Lung microvascular endothelial cell (primary cell): Measurements from ENCODE around the gene CLRN3. TPM values are rescaled to one million over a fixed set of nuclear protein-coding genes. Genes with fewer than 3 reads are reported as not detected.

ENCODE experiments used
- DNase-seq, 2 donors: peaks; one replicate each; pipeline versions ENCODE4 v3.0.0 to v3.0.0-alpha.2; 2010; ENCODE audit warnings: low read depth in 2 of 2
- total RNA-seq: library from RNA; depleted of rRNA; stranded (reverse); fragments of >200 nt; gene quantifications from 2 replicates; pipeline ENCODE4 v1.2.1, GENCODE V29; 2014

Gene CLRN3
- total RNA-seq, 1 donor from 2014 or later, result 0.20 TPM

GRCh38 chr10:127899766-127900387, 7.1 kb upstream of the CLRN3 start:
- peak in 1 of 2 donors; percentile 32 for DNase-seq

DNA sequence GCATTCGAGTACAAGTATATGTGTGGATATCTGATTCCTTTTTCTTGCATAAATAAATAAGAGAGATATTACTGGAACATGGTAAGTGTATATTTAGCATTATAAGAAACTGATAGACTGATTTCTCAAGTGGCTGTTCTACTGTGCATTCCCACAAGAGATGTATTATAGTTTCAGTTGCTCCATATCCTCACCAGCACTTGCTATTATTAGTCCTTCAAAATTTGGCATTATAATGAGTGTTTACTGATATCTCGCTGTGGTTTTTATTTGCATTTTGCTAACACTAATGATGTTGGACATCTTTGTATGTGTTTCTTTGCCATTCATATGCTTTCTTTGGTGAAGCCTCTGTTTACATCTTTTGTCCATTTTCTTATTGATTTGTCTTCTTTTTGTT, 4.4 kb upstream of the CLRN3 start:
- no peak for DNase-seq

- DNase-seq, result no peak
Measured at GRCh38 chr10:127896590-127896989, 3.8 kb upstream of the CLRN3 start.

GRCh38 chr10:127894146-127894545, 1.4 kb upstream of the CLRN3 start:
- DNase-seq, result no peak

DNA sequence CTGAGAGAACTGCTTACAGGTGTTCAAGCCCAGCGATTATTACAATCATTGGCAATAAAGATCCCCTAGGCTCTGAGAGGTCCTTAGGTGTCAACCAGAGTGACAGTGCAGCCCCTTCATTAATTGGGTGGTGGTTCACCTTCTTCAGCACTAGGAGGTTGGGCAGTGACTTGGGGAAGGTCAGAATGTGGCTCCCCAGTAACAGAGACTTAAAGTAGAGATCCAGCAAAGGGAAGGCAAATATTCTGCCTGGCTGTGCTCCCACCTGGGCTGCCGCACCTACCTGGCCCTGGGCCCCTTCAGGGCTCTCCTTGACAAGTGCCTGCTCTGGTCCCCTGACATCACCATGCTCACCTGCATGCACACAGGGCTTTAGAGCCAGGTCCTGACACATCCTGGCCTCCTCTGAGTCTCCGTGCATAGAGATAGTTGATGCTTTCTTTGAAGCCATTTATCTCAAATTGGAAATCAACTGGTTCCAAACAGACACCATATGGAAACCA, 1.9 kb downstream of the CLRN3 start:
- no peak for DNase-seq

GRCh38 chr10:127890216-127890615, 2.5 kb downstream of the CLRN3 start:
- DNase-seq, result no peak

DNA sequence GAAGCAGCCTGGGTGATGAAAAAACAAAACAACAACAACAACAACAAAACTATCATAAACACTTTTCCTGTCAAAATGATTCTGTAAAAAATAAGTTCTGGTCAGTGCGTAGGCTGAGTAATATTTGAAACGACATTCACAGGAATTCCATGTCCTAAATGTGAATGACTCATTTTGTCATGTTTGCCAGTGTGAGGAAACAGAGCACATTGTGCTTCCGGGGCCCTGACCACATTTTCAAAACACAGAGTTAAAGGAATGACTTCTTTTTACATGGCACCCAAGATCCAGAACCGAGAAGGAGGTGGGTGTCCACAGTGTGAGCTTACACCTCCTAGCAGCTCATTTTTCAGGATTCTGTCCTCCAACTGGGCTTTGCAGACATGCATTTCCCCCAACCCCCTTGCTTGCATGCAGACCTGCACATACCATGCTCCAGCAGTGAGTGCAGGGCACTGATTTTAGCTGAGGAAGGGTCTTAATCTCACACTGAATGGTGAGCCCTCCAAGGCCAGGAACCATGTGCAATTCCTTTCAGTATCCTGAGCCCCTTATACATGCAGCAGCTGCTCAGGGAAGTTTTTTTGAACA, 3.0 kb downstream of the CLRN3 start:
- peak; percentile 36 to 68 for DNase-seq

DNA sequence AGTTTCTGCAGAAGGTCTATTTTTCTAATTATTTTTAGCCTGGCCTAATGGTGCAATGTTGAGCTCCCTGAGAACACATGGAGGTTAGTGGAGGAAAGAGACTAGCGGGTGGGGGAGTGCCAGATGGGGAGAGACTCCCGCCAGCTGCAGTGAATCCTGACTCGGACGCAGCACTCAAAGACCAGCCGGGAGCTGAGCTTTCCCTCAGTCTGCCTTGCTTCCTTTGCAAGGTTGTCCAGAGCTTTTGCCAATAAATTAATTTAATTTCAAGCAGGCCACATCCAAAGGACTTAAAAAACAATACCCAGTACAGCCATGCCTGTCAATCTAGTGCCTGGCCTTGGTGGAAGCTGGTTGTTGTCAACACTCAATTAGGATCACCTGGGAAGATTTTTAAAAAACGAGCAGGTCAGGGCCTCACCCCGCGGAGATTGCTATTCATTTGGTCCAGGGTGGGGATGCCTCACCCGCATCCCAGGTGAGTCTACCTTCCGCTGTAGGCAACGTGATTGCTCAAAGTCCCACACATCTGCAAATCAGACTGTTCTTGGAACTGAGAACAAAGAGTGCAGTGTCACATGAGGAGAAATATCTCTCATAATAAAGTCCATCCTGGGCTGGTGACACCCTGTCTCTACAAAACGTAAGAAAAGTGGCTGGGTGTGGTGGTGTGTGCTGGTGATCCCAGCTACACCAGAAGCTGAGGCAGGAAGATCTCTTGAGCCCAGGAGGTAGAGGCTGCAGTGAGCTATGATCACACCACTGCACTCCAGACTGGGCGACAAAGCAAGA, 4.0 kb downstream of the CLRN3 start:
- no peak for DNase-seq

GRCh38 chr10:127887541-127888415, 5.0 kb downstream of the CLRN3 start:
- DNase-seq, result peak; percentile 74 to 81

DNA sequence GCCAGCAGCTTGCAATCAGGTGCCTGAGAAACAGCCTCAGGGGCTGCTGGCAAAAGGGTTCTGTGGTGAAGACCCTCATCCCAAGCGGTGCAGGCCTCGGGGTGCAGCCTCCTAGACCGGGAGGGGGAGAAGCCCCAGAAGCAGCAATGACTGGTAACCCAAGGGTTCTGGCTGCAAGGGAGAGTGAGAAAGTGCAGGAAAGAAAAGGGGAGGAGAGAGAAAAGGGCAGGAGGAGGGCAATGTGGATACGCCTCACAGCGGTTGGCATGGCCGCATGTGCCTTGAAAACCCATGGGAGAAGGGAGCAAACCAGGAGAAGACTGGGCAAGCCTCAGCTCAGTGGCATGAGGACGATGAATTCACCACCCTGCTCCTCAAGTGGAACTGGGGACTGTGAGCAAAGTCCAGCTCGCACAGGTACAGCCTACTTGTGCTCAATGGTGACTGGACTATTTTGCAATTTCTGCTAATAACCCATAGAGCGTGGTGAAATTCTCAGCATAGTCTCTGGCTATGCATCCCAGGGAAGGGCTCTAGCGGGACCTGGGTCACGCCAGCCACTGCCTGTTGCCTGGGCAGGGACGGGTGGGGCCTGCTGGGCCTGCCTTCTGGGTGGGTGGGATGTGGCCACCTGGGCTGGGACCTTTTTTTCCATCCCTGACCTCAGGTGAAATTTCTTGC, 6.2 kb downstream of the CLRN3 start:
- no peak for DNase-seq

DNA sequence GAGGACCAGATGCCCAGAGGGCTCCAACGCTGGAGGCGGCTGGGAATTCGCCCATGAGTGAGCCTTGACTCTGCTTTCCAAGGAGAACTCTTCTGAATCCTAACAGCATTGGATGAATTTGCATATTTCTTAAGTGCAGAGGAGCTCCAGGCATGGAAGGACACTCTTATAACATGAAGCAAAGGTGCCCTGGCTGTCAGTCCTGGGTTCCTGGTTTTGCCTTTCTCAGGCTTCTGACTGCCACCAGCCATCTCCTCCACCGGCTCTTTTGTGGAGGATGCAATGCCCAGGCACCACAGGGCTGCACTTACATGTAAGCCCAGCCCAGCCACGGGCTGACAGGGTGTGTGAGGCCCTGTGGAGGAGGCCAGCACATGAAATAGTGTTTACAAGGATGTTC, 8.2 kb downstream of the CLRN3 start:
- DNase-seq, result no peak

GRCh38 chr10:127883516-127883915, 9.2 kb downstream of the CLRN3 start:
- no peak for DNase-seq

GRCh38 chr10:127882801-127883459, 9.8 kb downstream of the CLRN3 start:
- DNase-seq, result peak in 1 of 2 donors; percentile 34

- DNase-seq, result no peak
Measured at GRCh38 chr10:127882391-127882790, 10.3 kb downstream of the CLRN3 start.

DNA sequence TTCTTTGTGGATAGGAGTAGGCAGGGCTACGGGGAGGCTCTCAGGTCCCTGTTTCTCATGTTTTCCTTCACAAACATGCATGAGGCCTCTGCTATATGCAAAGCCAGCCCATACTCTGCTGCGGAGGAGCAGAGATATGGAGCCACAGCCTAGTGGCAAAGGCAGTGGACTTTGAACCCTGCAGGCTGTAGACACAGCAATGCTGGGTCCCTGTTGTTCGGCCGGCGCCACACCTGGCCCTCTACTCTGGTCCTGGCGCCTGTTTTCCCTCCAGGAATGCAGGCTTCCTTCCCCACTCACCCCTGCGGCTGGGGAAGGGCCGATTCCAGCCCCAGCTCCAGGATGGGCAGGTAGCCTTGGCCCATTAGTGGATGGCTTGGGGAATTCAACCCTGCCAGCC, 11.5 kb downstream of the CLRN3 start:
- no peak for DNase-seq

DNA sequence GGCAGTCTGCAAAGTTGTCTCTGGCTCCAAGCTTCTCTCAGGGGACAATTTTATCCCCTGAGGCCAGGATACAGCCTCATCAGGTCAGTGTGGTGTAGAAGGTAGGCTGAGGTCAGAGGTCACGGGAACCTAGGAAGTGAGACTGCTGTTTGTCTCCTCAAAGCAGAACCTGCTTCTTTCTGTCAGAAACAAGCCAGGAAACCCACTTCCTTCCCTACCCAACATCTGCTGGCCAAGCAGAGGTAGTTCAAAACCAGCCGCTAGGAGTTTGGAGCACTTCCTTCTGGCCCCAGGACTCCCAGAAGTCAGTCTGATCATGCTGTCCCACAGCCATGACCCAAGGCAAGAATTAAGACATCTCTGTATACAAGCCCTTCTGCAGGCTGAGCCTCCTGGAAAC, 12.2 kb downstream of the CLRN3 start:
- peak in 1 of 2 donors; percentile 24 for DNase-seq

- DNase-seq, result no peak
Measured at GRCh38 chr10:127878475-127879055, 14.2 kb downstream of the CLRN3 start.

DNA sequence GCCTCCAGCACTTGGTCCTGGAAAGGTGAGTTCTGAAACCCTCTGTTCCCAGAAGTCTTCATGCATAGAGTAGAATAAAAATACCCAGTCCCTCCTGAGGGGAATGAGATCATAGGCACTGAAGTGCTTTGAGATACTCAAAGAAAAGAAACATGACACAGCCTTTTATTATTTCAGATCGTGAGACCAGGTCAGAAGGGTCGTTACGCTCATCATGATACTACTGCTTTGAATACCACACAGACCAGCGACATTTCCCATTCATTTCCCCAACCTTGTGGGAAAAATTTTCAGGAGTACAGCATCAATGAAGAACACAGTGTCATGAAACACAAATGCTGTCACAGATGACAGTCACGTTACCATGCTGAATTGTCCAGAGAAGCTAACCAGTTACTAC, 15.0 kb downstream of the CLRN3 start:
- DNase-seq, result peak in 1 of 2 donors; percentile 55

DNA sequence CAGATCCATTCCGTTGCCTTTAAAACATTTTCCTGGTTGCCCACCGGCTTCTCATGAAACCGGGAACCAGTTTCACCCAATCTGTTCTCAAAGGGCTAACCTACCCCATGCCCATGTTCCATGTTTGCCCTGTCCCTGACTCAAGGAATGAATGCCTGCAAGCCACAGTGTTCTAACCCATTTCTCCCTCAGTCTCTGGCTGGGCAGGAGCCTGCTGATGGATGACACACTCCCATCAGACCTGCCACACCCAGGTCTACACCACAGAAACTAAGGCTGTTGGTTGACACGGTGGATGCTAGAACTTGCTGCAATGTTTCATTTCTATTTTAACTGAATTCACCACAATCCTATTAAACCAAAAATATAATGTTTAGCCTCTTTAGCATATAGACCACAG, 15.6 kb downstream of the CLRN3 start:
- DNase-seq, result no peak

DNA sequence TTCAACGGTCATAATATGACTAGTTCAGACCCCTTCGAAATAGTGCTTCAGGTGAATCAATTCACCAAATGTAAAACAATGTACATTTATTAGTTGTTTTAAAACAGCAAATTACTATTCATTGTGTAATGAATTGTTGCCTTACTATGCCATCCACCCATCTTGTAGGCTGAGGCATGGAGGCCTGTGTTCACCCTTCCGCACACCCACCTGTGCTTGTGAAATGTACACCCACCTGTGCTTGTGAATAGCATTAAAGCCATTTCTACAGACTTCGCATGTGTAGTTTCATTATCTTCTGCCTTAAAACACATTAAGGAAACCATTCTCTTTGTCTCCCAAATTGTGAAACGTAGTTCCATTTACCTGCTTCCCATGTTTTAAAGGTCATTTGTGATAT, 16.8 kb downstream of the CLRN3 start:
- DNase-seq, result no peak
